Measurements from ENCODE around the gene ANTXR1. TPM values are rescaled to one million over a fixed set of nuclear protein-coding genes. Genes with fewer than 3 reads are reported as not detected.

Gene ANTXR1
- total RNA-seq, 1 donor, result 61.5 TPM

DNA sequence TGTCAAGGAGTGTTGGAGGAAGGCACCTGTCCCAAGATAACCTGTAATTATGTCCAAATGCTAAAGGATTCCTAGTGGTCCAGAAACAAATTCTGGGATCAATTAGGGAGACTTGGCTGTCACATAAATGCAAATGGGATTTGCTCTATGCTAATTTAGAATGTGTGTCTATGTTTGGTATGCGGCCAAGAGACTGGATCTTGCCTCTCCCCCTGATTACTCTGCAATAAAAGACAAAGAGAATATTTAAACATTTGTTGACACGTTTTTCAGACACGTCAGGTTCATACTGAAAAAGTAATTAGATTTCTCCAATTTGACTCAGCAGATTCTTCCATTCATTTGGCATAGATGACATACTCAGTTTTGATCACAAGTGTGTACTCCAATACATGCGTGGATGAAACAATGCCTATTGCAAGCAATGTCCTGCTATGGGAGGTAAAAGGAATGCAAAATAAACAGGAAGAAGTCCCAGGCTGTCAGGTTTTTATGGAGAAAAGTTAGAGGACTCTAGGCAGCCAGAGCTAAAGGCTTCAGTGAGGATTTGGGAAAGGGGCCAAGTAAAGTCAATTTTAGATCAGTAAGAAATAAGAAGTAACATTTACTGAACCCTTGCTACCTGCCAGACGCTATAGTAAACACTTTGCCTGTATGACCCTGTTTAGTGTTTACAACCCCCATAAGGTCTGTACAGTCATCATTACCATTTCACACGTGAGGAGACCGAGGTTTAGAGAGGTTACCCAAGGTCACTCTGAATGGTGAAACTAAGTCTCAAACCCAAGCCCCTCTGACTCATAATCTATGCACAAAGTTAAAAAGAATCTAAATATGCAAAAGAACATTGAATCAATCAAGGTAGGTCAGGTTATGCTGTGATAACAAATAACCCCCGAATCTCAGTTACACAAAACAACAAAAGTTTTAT, 7.8 kb downstream of the ANTXR1 start:
- H3K4me3 ChIP-seq (ENCODE audit: low read depth, low read length), result no peak overlapping the region
- TF ChIP-seq, protein P1, sequence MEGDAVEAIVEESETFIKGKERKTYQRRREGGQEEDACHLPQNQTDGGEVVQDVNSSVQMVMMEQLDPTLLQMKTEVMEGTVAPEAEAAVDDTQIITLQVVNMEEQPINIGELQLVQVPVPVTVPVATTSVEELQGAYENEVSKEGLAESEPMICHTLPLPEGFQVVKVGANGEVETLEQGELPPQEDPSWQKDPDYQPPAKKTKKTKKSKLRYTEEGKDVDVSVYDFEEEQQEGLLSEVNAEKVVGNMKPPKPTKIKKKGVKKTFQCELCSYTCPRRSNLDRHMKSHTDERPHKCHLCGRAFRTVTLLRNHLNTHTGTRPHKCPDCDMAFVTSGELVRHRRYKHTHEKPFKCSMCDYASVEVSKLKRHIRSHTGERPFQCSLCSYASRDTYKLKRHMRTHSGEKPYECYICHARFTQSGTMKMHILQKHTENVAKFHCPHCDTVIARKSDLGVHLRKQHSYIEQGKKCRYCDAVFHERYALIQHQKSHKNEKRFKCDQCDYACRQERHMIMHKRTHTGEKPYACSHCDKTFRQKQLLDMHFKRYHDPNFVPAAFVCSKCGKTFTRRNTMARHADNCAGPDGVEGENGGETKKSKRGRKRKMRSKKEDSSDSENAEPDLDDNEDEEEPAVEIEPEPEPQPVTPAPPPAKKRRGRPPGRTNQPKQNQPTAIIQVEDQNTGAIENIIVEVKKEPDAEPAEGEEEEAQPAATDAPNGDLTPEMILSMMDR (IDR thresholded peaks at IDR 0.05; ENCODE audit: insufficient read depth, low read length), result no peak
- peak; percentile 19 for DNase-seq (ENCODE audit: low read depth)

DNA sequence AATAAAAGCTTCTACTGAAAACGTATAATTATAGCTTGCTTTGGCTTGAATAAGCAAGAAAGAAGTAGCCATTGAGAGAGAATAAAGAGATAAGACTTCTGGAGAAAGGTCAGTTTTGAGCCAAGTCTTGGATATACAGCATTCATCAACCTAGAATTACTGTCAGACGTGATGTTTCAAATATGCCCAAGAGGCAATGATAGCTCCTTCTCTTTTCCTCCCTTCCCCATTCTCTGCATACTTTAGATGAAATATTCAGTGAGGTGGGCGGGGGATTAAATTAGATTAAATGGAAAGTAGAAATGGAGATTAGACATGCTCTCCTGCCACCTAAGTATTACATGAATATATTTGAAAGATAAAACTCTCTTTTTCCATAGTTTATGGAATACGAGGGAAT, 8.7 kb downstream of the ANTXR1 start:
- peak; percentile 54 for DNase-seq (ENCODE audit: low read depth)
- no peak overlapping the region for H3K4me3 ChIP-seq (ENCODE audit: low read depth, low read length)
- TF ChIP-seq, protein P1 (IDR thresholded peaks at IDR 0.05; ENCODE audit: insufficient read depth, low read length), result no peak

DNA sequence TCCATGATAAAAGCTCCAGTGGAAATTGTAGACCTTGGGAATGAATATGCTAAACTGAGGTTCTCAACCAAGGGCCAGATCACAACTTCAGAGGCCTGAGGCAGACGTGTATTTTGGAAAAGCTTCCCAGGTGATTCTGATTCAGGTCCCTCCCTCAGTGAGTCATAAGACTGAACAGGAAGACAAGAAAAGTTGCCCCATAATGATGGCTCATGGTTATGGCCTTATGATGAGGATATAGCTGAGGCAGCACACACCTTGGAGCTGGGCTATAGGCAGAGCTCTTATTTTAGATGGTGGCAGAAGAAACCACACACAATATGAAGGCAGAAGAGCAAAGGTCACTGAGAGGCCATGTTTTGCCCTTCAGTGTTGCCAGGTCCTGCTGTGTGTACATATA, 9.6 kb downstream of the ANTXR1 start:
- TF ChIP-seq, protein P1 (IDR thresholded peaks at IDR 0.05; ENCODE audit: insufficient read depth, low read length), result no peak
- DNase-seq (ENCODE audit: low read depth), result no peak

DNA sequence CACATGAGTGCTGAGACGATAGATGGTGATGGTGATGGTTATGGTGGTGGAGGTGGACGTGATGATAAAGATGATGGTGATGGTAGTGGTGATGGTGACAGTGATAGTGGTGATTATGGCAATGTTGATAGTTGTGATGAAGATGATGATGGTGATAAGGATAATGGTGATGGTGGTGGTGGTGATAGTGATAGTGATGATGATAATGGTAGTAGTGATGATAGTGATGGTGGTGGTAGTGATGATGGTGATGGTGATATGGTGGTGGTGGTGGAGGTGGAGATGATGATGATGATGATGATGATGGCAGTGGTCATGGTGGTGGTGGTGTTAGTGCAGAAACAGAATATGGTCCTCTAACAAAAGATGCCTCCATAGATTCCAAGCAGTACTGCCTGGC, 10.3 kb downstream of the ANTXR1 start:
- DNase-seq (ENCODE audit: low read depth), result no peak
- no peak overlapping the region for H3K4me3 ChIP-seq (ENCODE audit: low read depth, low read length)
- TF ChIP-seq, protein P1 (IDR thresholded peaks at IDR 0.05; ENCODE audit: insufficient read depth, low read length), result no peak

More for the DNA sequence above, 9.6 kb downstream of the ANTXR1 start:
- H3K4me3 ChIP-seq (ENCODE audit: low read depth, low read length), result no peak overlapping the region

DNA sequence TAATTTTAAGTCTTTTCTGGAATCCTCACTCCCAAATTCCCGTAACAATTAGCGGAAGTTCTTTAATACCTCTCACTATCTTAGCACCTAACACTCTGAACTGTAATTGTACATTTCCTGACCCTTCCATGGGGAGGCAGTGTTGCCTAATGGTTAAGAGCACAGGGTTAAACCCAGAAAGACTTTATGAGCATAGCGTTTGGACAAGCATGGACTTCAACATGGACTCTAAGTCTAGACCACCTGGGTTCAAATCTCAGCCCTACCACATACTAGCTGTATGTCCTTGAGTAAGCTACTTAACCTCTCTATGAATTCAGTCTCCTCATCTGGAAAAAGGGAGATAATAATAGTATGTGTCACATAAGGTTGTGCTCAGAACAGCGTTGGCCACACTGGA, 13.0 kb downstream of the ANTXR1 start:
- H3K4me3 ChIP-seq (ENCODE audit: low read depth, low read length), result no peak overlapping the region
- DNase-seq (ENCODE audit: low read depth), result peak; percentile 58
- TF ChIP-seq, protein P1 (IDR thresholded peaks at IDR 0.05; ENCODE audit: insufficient read depth, low read length), result peak; percentile 50

DNA sequence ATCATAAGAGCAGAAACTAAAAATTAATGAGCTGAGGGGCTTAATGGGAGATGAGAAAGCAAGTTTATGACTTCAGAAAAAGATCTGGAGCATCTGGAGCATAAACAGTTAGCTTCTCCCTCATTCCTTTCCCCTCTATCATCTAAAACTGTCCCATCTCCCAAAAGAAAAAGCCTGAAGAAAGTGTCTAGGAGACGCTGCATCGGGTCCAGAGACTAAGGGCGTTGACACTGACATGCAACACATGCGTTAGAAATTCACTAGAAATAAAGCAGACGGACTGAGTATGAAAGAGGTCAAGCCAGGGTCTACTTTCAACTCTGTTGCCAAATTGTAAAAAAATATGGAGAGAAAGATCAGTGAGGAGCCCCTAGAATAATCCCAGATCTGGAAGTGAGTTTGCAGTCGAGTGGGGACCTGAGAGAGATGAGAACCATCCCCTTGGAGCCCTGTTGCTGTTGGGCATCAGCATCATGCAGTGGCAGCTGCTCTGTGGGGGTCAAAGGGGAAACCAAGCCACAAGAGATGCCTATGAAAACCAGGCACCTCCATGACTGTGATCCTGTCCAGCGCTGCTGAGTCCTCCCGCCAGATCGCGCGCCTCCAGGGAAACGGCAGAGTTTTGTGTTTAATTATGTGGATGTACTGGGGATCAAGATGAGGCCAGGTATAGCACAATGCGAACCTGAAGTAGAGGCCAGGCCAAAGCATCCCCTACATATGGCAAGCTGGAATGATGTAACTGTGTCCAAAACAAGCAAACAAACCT, 13.9 kb downstream of the ANTXR1 start:
- no peak overlapping the region for H3K4me3 ChIP-seq (ENCODE audit: low read depth, low read length)
- TF ChIP-seq, protein P1 (IDR thresholded peaks at IDR 0.05; ENCODE audit: insufficient read depth, low read length), result no peak
- DNase-seq (ENCODE audit: low read depth), result no peak

Measured in fibroblast of the aortic adventitia (primary cell).